Ureter (tissue), 1 donor: ENCODE results near the gene NRK. TPM values are rescaled to one million over a fixed set of nuclear protein-coding genes. Genes with fewer than 3 reads are reported as not detected.
"Not testable (repeated sequence)": the region's sequence is repeated elsewhere in the genome, so short reads cannot be mapped to it uniquely, and the experiment has no call there.

ENCODE experiments used
- DNase-seq: peaks from one replicate; pipeline ENCODE4 v3.0.0-alpha.2; 2020; ENCODE audit warnings: low spot score
- total RNA-seq: library from RNA; stranded (reverse); gene quantifications from one replicate; pipeline ENCODE4 v1.2.4, GENCODE V29; 2023
- donor health status: DM: yes; HTN: yes; CAD: no.

NRK gene, protein sequence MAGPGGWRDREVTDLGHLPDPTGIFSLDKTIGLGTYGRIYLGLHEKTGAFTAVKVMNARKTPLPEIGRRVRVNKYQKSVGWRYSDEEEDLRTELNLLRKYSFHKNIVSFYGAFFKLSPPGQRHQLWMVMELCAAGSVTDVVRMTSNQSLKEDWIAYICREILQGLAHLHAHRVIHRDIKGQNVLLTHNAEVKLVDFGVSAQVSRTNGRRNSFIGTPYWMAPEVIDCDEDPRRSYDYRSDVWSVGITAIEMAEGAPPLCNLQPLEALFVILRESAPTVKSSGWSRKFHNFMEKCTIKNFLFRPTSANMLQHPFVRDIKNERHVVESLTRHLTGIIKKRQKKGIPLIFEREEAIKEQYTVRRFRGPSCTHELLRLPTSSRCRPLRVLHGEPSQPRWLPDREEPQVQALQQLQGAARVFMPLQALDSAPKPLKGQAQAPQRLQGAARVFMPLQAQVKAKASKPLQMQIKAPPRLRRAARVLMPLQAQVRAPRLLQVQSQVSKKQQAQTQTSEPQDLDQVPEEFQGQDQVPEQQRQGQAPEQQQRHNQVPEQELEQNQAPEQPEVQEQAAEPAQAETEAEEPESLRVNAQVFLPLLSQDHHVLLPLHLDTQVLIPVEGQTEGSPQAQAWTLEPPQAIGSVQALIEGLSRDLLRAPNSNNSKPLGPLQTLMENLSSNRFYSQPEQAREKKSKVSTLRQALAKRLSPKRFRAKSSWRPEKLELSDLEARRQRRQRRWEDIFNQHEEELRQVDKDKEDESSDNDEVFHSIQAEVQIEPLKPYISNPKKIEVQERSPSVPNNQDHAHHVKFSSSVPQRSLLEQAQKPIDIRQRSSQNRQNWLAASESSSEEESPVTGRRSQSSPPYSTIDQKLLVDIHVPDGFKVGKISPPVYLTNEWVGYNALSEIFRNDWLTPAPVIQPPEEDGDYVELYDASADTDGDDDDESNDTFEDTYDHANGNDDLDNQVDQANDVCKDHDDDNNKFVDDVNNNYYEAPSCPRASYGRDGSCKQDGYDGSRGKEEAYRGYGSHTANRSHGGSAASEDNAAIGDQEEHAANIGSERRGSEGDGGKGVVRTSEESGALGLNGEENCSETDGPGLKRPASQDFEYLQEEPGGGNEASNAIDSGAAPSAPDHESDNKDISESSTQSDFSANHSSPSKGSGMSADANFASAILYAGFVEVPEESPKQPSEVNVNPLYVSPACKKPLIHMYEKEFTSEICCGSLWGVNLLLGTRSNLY (N-terminal part only)
- 2.2 TPM for total RNA-seq

DNA sequence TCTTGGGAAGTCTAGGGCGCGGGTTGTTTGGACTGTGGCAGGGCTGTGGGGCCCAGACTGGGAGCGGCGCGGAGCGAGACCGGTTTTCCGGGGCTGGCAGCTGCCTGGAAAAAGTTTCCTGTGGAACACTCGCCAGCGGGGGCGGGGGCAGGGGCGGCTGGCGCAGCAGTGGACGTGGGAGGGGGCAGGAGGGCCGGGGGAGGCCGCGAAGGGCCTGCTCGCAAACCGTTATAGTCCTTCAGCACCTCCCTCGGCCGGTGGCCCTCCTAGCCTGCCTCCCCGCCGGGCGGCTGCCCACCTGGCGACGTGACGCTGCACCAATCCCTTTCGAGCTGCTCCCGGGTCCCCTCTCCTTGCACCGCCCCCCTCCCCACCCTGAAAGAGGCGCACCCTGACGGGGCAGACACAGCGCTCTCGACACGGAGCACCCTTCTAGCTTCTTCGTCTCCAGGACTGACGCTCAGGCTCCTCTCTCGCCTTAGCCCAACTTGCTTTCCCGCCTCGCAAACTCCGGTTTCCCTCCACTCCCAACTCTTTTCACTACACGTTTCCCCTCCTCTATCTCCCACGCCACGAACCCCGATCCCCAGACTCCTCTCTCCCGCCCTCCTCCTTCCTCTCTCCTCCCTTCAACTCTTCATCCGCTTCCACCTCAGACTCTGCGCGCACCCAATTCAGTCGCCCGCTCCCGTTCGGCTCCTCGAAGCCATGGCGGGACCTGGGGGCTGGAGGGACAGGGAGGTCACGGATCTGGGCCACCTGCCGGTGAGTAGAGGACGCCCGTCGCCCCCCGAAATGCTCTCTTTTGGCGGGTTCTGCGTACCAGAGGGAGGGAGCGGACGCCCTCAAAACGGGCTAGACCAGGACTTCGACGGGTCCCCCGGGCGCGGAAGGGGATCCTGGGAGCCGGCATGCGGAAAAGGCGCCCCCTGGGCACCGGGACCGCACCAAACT, at the start of gene NRK:
NRK (plus strand) TSS at position 402 of the 954 bp plus-strand sequence; CDS start at position 709, 307 bp downstream.
- no peak for DNase-seq

DNA sequence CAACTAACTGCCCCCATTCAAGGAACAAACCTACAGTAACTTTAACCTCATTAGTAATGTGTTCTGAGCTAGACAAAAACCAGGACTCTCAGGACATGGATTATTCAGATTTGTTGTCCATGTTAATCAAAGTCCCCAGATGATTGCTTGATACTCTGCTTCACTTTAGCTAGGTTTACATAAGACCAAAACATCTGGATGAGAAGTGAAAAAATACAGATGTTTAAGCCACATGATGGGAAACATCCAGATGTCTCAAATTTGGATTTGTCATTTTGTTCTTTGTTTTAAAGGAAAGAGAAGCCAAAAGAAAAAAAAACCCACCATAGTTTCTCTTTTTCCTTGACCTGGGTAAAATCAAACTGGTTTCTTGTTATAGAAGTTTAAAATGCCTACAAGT, 48.5 kb upstream of the NRK start:
- DNase-seq = no peak

DNA sequence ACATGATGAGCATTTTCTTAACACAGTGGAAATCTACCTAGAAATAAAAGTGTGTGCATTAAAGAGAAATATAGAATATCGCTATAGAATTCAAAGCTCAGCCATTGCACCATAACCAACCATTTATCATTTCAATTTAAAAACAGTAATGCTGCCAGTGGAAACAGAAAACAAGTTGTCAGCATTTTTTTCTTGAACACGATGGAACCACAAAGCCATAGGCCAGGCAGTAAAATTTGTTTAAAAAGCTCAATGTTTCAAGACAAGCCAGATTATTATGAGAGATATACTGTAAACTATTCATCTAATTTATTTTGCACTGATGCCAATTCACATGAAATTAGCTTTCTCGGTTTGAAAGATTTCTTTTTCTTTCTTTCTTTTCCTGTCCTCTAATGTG, 46.7 kb upstream of the NRK start:
- DNase-seq = no peak

DNA sequence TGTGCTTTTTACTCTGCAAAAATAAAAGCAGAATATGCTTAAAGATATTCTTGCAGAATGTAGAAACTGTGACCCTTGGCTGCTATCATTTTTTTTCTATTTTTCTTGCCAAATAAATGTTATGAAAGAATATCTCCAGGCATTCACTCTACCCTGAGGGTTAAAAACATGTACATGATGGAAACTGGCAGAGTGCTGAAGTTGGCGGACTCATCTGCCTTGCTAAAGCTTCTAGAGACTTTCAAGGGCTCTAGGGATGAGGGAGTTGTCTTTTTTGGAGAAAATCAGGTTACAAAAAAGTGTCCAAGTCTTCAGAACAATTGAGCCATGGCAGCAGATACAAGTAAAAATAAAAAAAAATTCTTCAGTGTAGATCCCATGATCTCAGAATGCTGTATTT, 40.5 kb upstream of the NRK start:
- DNase-seq = no peak

DNA sequence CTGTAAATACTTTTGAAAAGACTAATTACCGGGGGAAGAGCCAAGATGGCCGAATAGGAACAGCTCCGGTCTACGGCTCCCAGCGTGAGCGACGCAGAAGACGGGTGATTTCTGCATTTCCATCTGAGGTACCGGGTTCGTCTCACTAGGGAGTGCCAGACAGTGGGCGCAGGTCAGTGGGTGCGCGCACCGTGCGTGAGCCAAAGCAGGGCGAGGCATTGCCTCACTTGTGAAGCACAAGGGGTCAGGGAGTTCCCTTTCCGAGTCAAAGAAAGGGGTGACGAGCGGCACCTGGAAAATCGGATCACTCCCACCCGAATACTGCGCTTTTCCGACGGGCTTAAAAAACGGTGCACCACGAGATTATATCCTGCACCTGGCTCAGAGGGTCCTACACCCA, 25.5 kb upstream of the NRK start:
- not testable (repeated sequence) for DNase-seq

DNA sequence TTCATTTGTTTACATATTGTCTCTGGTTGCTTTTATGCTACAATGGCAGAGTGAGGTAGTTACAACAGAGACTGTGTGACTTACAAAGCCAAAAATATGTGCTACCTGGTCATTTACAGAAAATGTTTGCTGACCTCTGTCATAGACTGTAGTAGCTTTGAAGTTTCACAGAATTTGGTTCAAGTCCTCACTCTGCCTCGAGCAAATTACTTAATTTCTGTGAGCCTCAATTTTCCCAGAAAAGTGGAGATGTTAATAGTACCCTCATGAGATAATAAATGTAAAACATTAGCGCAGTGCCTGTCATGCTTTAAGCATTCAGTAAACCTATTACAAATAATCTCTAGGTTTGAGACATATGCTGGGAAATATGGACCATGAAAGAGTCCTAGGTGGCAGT, 18.4 kb upstream of the NRK start:
- DNase-seq = no peak

DNA sequence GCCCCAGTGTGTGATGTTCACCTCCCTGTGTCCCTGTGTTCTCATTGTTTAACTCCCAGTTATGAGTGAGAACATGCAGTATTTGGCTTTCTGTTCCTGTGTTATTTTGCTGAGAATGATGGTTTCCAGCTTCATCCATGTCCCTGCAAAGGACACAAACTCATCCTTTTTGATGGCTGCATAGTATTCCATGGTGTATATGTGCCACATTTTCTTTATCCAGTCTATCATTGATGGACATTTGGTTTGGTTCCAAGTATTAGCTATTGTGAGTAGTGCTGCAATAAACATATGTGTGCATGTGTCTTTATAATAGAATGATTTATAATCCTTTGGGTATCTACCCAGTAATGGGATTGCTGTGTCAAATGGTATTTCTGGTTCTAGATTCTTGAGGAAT, 16.7 kb upstream of the NRK start:
- not testable (repeated sequence) for DNase-seq

DNA sequence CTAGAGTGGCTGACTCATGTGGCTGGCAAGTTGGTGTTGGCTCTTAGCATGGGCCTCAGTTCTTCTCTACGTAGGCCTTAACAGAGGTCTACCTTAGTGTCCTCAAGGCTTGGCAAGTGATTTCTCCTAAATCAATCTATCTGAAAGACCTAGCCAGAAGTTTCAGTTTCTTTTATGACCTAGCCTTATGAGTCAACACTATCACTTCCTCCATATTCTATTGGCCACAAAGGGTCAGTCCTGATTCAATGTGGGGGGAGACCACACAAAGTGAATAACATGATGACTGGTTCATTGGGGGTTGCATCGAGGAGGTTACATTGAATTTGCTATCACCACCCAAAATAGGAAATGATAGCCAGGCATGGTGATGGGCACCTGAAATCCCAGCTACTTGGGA, 5.8 kb upstream of the NRK start:
- DNase-seq = no peak

DNA sequence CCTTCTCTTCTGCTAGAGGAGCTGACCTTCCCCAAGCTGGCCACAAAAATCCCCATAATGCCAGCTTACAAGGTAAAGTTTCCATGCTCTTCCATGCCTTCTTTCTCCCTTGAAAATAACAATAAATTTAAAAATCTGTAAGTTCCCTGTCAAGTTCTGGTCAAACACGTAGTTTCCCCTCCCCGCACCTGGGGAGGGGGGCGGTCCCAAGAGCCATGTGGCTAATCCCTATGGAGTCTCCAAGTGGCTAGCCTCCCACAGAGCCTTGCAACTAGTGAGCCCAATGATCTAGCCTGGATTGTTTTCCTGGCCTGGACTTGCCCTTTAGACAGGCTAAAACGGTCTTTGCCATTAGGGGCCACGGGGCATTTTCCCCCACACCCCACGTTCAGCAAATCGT, 2.1 kb upstream of the NRK start:
- DNase-seq = no peak

DNA sequence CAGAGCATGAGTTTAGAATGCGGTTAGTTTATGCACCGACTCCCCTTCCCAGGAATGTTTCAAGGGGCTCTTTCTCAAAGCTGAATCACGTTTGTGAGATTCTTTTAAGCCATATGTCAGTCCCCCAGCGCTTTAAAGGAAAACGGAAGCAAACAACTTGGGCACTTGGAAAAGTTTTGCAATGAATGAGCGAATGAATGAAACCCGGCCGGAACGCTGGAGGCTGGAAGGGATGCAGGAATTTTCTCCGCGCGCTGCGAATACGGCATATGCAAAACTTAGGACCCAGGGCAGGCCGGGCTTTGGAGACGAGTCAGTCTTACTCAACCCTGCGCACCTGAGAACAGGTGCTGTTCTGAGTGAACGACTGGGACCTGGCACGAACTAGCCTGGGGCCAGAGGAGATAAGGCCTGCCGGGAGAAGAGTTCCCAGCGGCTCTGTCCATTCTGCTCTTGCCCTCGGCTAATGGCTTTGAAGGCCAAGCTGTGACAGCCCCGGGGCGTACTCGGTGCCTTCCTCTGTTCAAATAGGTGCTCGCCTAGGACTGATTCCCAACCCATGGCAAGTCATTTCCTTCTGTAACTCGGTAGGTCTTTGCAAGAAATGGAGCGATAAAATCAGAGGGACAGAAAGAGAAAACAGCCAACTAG, 743 bp upstream of the NRK start:
- DNase-seq = no peak

DNA sequence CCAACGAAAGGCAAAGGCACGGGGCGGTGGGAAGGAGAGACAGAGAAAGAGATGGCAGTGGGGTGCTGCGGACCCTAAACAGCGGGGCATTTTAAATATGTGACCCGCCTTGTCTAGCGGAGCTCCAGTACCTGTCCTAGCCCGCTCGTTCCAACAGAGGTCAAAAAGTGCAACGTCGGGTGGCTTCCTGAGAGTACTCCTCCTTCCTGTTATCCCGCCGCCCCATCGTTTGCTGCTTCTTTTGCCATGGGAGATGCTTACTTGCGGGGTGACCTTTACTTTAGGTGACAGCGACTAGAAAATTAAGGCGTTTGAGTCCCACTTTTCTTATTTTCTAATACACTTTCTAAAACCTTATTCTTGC, 735 bp downstream of the NRK start:
- no peak for DNase-seq

DNA sequence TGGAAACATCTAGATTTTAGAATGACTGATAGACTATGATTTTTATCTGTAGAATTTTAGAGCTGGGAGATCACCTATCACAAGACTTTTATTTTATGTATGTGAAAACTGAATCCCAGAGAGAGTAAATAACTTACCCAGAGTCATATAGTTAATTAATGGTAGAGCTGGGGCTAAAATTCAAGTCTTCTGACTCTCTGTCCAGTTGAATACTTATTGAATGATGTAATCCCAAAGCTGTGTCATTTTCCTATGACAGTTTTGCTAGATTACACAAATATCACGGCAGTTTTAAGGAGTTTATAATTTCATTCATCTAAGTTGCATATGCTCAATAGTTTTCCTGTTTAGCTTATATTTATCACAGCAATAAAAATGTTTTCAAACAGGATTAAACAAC, 6.7 kb downstream of the NRK start:
- no peak for DNase-seq

DNA sequence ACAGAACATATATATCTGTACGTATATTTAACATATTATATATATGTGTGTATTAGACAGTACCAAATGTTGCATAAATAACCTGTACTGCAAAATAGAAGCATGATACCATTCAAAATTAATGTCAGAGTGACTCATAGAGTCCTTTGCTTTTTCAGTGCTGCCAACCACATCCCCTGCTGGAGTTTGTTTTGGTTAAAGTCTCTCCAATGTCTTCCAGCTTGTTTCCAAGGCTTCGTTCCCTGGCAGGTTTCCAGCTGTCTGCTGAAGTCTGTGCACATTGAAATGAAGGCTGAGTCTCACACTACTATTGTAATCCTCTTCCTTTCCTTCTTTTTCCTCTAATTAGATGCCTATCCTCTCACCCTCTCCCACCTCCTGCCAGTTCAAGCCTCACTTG, 14.9 kb downstream of the NRK start:
- DNase-seq = peak; percentile 47

DNA sequence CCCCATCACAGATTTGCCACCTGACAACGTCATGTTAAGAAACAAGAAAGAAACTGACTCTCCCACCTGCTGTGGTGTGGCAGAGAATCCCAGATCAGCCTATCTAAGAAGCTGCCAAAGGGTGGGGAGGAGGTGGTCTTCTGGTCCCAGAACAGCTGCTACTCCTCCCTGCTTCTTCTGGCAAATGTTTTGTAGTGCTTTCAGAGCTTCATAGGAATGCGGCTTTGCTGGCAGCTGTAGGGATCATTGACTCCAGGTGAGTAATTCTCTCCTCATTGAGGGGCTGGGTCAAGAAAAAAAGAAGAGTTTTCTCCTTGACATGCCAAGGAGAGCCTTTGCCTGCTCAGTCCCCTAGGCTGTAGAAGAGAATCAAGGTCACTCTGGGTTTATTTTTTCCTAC, 23.3 kb downstream of the NRK start:
- no peak for DNase-seq

DNA sequence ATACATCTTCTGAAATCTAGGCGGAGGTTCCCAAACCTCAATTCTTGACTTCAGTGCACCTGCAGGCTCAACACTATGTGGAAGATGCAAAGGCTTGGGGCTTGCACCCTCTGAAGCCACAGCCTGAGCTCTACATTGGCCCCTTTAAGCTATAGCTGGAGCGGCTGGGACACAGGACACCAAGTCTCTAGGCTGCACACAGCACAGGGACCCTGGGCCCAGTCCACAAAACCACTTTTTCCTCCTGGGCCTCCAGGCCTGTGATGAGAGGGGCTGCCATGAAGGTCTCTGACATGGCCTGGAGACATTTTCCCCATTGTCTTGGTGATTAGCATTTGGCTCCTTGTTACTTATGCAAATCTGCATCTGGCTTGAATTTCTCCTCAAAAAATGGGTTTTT, 27.8 kb downstream of the NRK start:
- DNase-seq = not testable (repeated sequence)

DNA sequence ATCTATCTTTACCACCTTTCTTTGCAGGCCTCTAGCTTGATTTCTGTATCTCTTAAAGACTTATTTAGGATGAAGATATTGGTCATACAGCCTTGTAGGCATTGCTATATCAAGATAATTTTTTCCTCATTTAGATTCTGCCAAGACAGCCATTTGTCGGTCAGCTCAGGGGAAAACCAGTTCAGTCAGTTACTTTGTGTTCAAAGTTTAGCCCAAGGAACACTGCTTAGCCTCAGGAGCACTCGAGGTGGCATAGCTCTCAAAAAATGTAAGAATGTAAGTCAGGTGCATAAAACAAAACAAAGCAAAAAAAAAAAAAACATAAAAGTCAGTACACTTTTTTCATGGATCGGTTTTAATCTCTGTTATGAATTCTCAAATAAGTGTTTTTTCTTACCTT, 43.4 kb downstream of the NRK start:
- no peak for DNase-seq

DNA sequence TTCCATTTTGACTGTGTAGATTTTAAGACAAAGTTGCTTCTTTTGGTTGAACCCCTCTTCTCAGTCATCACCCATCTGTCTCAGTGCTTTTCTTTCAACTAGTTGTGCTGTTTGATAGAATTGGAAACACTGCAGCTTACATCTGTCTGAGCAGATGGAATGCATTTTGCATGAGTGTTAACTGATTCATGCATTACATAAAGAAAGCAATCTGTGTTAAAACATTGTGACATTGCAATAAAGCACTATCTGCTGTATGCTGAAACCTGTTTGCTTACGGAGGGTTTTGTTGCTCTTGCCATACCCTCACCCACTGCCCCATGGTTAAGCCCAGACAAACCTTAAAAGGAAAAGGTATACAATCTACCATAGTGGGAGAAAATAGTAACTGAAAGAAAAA, 47.4 kb downstream of the NRK start:
- no peak for DNase-seq

DNA sequence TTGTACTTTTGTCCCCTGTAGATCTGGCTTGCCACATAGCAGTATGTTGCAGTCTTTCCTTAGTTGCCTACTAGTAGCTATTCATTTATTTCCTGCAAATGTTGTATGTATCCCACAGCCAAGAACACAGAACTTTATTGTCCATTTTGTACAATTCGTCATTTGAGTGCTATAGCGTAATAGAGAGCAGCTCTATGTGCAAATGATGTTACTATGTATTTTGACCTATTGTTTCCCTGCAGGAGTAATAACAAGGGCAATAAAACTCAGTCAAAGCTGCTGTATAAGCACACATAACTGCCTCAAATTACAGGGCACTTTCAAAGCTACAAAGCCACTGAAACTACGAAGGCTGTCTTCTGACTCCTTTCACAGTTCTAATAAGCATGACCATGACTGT, 48.1 kb downstream of the NRK start:
- no peak for DNase-seq

DNA sequence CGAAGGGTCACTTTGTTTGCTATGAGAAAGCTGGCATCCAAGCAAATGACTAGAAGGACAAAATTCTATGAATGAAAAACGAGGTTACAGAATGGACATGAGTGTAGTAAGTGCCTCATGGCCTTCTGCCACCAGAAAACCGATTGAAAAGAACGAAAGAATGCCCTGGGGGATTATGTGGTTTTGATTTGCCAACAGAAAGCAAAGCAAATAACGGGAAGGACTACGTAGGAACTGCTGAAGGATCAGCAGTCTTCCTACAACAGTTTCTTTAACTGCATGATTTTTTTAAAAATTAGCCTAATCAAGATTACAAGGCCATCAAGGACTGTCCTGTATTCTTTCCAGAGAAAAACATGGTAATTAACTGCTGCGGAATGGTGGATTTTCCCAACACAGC, 50.6 kb downstream of the NRK start:
- no peak for DNase-seq

DNA sequence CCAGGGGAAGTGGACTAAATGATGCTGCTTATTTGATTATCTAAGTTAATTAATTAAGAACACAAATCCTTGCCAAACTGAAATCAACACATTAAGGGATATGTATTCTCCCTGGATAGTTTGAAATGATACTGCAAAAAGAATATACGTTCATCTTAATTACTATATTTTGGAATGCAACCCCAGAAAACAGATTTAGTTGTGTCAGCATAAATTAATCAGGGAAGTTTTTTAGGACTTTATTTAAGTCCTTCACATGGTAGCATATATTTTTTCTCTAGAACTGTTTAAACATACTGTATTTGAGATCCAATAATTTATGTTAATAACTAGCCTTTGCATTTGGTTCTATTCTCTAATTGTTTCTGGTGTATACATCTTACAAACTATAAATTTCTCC, 52.5 kb downstream of the NRK start:
- no peak for DNase-seq

DNA sequence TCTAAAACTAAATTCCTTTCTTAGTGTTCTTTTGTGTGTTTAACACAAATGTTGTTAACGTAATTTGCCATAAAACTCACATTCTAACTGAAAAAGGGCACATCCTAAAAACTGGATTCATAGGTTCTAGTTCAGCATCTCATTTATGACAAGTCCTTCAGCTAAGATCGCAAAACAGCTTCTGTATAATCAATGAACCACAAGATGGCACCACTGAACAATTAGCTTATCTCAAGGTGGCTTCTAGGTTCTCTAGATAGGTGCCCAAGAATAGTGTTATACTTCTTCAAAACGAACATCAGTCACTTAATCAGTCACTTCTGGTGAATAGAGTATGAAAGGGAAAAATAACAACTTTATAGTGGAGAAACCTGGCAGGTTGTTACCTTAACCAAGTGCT, 54.3 kb downstream of the NRK start:
- DNase-seq = no peak
